AG09319 (cell line): ENCODE data around the gene C2.

Experiments used
- DNase-seq: peaks from one replicate; pipeline ENCODE4 v3.0.0-alpha.2; 2010; ENCODE audit warnings: low read depth; ENCODE audit errors: extremely low read depth
- CTCF ChIP-seq: IDR thresholded peaks from 2 replicates; pipeline ENCODE4 v1.5.1; 2011; ENCODE audit warnings: low read depth, mild to moderate bottlenecking, inconsistent platforms, low read length, moderate library complexity

Gene C2

DNA sequence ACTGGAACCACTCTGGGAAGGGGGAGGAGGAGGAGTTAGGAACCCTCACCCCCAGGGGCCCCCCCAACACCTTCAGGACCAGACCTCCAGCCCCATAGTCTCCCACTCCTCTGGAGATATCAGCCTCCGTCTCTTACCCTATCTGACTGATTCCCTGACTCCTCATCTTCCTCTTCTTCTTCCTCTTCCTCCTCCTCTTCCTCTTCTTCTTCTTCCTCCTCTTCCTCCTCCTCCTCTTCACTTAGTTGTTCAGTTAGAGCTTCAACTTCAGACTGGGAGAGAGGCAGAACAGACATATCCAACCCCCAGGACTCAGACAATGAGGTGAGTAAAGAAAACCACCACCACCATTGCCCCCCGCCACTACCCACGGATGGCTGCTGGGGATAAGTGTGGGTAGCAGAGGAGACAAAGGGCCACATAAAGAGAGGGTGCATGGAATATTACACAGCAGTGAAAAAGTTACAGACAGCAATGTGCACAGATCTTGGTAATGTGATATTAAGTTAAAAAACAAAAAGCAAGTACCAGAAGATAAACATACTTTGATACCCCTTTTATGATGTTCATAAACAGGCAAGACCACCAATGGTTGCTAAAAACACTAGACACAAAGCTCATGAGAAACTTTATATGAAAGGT is 38.1 kb upstream of the C2 start:
- no peak for DNase-seq
- no peak for TF ChIP-seq CTCF

GRCh38 chr6:31892821-31893220 is 34.7 kb upstream of the C2 start:
- no peak for DNase-seq

DNA sequence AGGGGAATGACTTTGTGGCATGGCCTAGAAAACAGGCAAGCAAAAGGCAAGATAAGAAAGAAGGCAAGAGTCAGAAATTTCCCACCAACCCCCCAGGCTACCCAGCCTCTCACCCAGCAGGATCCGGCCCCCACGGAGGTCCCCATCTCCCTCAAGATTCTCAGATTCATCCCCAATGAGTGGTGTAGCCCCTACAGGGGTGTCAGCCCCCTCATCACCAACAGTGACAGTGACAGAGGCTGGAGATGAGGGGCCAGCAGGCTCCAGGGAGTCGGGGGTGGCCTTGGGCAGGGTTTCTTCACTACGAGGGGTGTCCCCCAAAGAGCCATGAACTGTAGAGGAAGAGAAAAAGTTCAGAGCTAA is 31.0 kb upstream of the C2 start:
- TF ChIP-seq CTCF, result no peak
- DNase-seq, result no peak

More at GRCh38 chr6:31892821-31893220, 34.7 kb upstream of the C2 start:
- TF ChIP-seq CTCF, result no peak

DNA sequence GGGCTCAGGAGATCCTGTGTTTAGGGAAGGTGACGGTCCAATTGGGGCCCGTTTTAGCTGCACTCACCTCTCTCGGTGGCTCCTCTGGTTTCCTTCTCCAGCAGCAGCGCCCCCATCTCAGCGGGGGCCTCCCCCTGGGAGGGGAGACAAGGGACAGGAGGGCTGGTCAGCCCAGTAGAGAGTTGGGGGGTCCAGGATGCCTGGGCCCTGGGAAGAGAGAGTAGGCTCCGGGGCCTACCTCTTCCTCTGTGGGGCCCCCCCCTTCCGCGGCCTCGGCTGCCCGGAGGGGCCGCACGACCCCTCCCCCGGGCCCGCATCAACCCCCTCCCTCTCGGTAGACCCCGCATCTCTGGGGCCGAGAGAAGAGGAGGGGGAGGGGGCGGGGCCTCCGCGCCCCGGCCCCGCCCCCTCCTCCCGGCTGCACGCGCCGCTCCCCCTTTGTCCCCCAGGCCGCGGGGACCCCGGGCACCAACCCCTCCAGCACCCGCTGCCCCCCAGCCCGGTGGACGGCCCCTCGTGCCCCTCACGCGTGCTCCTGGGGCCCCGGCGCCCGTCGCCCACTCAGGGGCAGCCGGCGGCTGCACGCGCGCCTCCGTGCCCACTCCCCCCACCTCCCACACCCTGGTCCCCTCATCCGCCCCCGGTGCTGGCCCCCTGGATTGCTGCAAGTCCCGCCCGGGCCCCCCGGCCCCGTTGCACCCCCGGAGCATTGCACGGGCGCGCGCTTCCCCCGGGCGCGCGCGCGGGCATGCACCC is 30.5 kb upstream of the C2 start:
- TF ChIP-seq CTCF, result no peak
- no peak for DNase-seq

GRCh38 chr6:31897612-31898382 is 29.7 kb upstream of the C2 start, which contains the start of gene EHMT2:
Gene EHMT2, minus strand, starts transcription at chr6:31897698. Its CDS starts 21 bp downstream, at chr6:31897677.
- no peak for DNase-seq

DNA sequence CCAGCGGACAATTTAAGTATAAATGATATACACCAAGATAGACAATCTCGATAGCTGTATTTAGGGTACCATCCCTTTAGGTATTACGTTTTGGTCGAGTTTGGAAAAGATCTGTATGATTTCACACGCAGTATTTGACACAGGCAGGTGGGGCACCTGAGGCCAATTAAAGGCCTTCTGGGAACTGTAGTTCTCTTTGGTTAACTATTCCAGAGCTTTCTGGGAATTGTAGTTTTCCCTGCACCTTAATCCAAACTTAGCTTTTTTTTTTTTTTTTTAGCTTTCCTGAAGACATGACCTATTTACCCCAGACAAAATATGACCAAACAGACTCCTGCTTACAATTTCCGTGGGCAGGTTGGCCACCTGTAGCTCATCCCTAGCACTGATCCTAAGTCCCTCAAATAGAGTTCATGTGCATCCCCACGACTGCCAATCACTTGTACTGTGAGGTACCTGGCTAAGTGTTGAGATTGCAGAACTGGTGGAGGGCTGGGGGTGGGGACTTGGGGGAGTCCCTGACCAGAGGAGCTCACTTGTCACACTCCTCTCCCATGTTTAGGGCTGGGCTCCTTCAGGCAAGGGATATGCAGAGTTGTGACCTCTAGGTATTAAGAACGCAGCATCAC is 29.0 kb upstream of the C2 start:
- no peak for TF ChIP-seq CTCF
- no peak for DNase-seq

More at GRCh38 chr6:31897612-31898382, 29.7 kb upstream of the C2 start, which contains the start of gene EHMT2:
- TF ChIP-seq CTCF, result no peak
